GM12878 (cell line): Measurements from ENCODE around the gene SIM2. TPM values are rescaled to one million over a fixed set of nuclear protein-coding genes. Genes with fewer than 3 reads are reported as not detected.

Experiments
- ATAC-seq: fragments of 200-7000 bp; cut with Tn5 transposase; 3 replicates; pipeline ENCODE4 v1.9.1; 2020; ENCODE audit warnings: mild to moderate bottlenecking, moderate library complexity
- BruUV-seq: library from RNA; stranded (reverse); fragments of 400-500 nt; replicated peaks from 2 replicates; lab custom pipeline; 2021; lab: Mats Ljungman, UMichigan
- CTCF ChIA-PET: fragments of 300-600 bp; sonication (Branson Sonifier 250); formaldehyde crosslinking; extraction: SDS; loops from one replicate; lab custom pipeline; 2021; ENCODE audit warnings: inconsistent platforms; lab: Yijun Ruan, JAX
- POLR2A ChIA-PET: fragments of 350-600 bp; formaldehyde crosslinking; extraction: SDS; loops from one replicate; lab custom pipeline; 2021; ENCODE audit warnings: inconsistent platforms; lab: Charles Lee
- RAD21 ChIA-PET: fragments of 300-600 bp; sonication (Branson Sonifier 250); formaldehyde crosslinking; loops from one replicate; lab custom pipeline; 2023; ENCODE audit warnings: antibody characterized with exemption; ENCODE audit not compliant: unreplicated experiment; lab: Charles Lee
- SMC1A ChIA-PET: fragments of 300-600 bp; sonication (Branson Sonifier 250); formaldehyde crosslinking; loops from one replicate; lab custom pipeline; 2023; ENCODE audit not compliant: unreplicated experiment, uncharacterized antibody; lab: Charles Lee
- DNase-seq: peaks from one replicate; pipeline ENCODE4 v3.0.0-alpha.2; 2011; ENCODE audit warnings: low read depth, low spot score
- FAIRE-seq: peaks from 3 replicates; lab custom pipeline; 2011; peaks lifted over from hg19 to GRCh38; lab: Jason Lieb, UNC
- H2AFZ ChIP-seq: 2 replicates; pipeline ENCODE4 v1.6.0; 2011; ENCODE audit warnings: low read depth, low read length, control low read depth; ENCODE audit not compliant: control insufficient read depth
- H3K27ac ChIP-seq: 2 replicates; pipeline ENCODE4 v1.5.1; 2011; ENCODE audit warnings: control low read depth; ENCODE audit not compliant: control insufficient read depth, insufficient read depth
- H3K27me3 ChIP-seq, 2 experiments: replicated peaks in 1 of 2; 2 replicates each; pipeline versions ENCODE4 v1.6.0 to v1.6.1; 2011; ENCODE audit warnings: low read length in 1 of 2; ENCODE audit not compliant: control insufficient read depth in 2 of 2, insufficient read depth in 2 of 2
- H3K36me3 ChIP-seq, 2 experiments: 2 replicates each; pipeline ENCODE4 v1.5.1; 2011; ENCODE audit warnings: low read length in 1 of 2; ENCODE audit not compliant: control insufficient read depth in 2 of 2, insufficient read depth in 2 of 2
- H3K4me1 ChIP-seq: 2 replicates; pipeline ENCODE4 v1.6.1; 2011; ENCODE audit warnings: mild to moderate bottlenecking, low read length, moderate library complexity, mixed read lengths; ENCODE audit not compliant: control insufficient read depth, insufficient read depth
- H3K4me2 ChIP-seq: 2 replicates; pipeline ENCODE4 v1.6.0; 2011; ENCODE audit warnings: control low read depth; ENCODE audit not compliant: control insufficient read depth, insufficient read depth
- H3K4me3 ChIP-seq: fragments of 200-600 bp; sonication (generic); 2 replicates; pipeline ENCODE4 v1.5.1; 2016
- H3K79me2 ChIP-seq: 2 replicates; pipeline ENCODE4 v1.6.0; 2011; ENCODE audit warnings: low read length; ENCODE audit not compliant: control insufficient read depth, insufficient read depth
- H3K9ac ChIP-seq: 2 replicates; pipeline ENCODE4 v1.8.0; 2011; ENCODE audit warnings: low read length, control low read depth, mixed read lengths; ENCODE audit not compliant: control insufficient read depth, insufficient read depth
- H3K9me3 ChIP-seq: replicated peaks from 3 replicates; pipeline ENCODE4 v1.5.1; 2011; ENCODE audit warnings: mild to moderate bottlenecking, low read length; ENCODE audit not compliant: control insufficient read depth, insufficient read depth
- H4K20me1 ChIP-seq: 2 replicates; pipeline ENCODE4 v1.6.0; 2011; ENCODE audit not compliant: control insufficient read depth, insufficient read depth
- CBX3 ChIP-seq: fragments of 200-600 bp; sonication (generic); IDR thresholded peaks from 2 replicates; pipeline ENCODE4 v1.6.1; 2016; ENCODE audit warnings: low read depth, borderline replicate concordance
- POLR2AphosphoS5 ChIP-seq: IDR thresholded peaks from 2 replicates; pipeline ENCODE4 v1.6.1; 2011; ENCODE audit warnings: mild to moderate bottlenecking, low read length, inconsistent platforms
- RUNX3 ChIP-seq: IDR thresholded peaks from 2 replicates; pipeline ENCODE4 v1.6.1; 2012; ENCODE audit warnings: low read length, inconsistent platforms
- SKIL ChIP-seq: fragments of 450-650 bp; IDR thresholded peaks from 2 replicates; pipeline ENCODE4 v1.6.1; 2017; ENCODE audit warnings: mild to moderate bottlenecking, low read depth, inconsistent platforms; ENCODE audit not compliant: poor library complexity, severe bottlenecking
- STAT1 ChIP-seq: fragments of 450-650 bp; conservative IDR thresholded peaks from 2 replicates; pipeline ENCODE4 v1.6.1; 2014; ENCODE audit warnings: antibody characterized with exemption, mild to moderate bottlenecking
- ZNF24 ChIP-seq: fragments of 450-650 bp; IDR thresholded peaks from 2 replicates; pipeline ENCODE4 v1.6.1; 2017; ENCODE audit warnings: antibody characterized with exemption, mild to moderate bottlenecking
- ZZZ3 ChIP-seq: IDR thresholded peaks from 2 replicates; pipeline ENCODE4 v1.6.1; 2011; ENCODE audit warnings: low read depth; ENCODE audit not compliant: control insufficient read depth, insufficient read length
- WGBS: methylation state at CpG from one replicate; pipeline ENCODE4 v1.1.6; 2016; ENCODE audit warnings: low lambda C conversion rate; ENCODE audit not compliant: insufficient replicate concordance, insufficient coverage; ENCODE audit errors: missing lambda C conversion rate; 5-methylcytosine and 5-hydroxymethylcytosine counted together
- in situ Hi-C: fragments of 300-500 bp; cut with MboI; formaldehyde crosslinking; loops from 9 replicates; pipeline ENCODE4 v1.14.3; 2018; ENCODE audit warnings: mixed read lengths
- intact Hi-C: fragments of 100-400 bp; cut with micrococcal nuclease; formaldehyde crosslinking; loops from one replicate; pipeline ENCODE4 v1.14.2; 2022; ENCODE audit not compliant: unreplicated experiment
- polyA plus RNA-seq, 11 experiments: library from polyadenylated mRNA; depleted of rRNA in 4 of 11; unstranded in 6 of 11; stranded (reverse) in 5 of 11; fragments of >200 nt; fragmentation: Nextera tagmentation in 4 of 11; fragmentation: Illumina TruSeq in 1 of 11; extraction: Ambion mirVana in 4 of 11; extraction: Trizol in 1 of 11; gene quantifications; 1 replicate in 1 of 11; 2 replicates in 10 of 11; pipeline versions ENCODE4 v1.2.1 to v1.2.3, GENCODE V29; 2011 to 2016; ENCODE audit warnings: inconsistent platforms in 2 of 11, missing spikeins in 2 of 11, low read depth in 1 of 11
- total RNA-seq, 4 experiments: library from RNA; depleted of rRNA in 3 of 4; stranded (reverse); fragments of >200 nt in 3 of 4; fragmentation: Illumina TruSeq in 1 of 4; extraction: Trizol in 1 of 4; gene quantifications; 2 replicates each; pipeline versions ENCODE4 v1.2.1 to v1.2.3, GENCODE V29; 2013 to 2021
- TF ChIP-seq, protein P1 (sequence below), 3 experiments: IDR thresholded peaks in 2 of 3; conservative IDR thresholded peaks in 1 of 3; 2 replicates each; pipeline ENCODE4 v1.5.1; 2011; ENCODE audit warnings: low read depth in 3 of 3, low read length in 3 of 3, mild to moderate bottlenecking in 3 of 3, control low read depth in 2 of 3, moderate library complexity in 2 of 3, inconsistent platforms in 1 of 3, mixed read lengths in 1 of 3; ENCODE audit not compliant: control insufficient read depth in 2 of 3, insufficient read depth in 1 of 3; ENCODE audit errors: extremely low read depth in 1 of 3

The SIM2 gene
- total and polyA plus RNA-seq, 10 of the 15 experiments (the other 5 are each of a cell fraction or from before 2014, with no cell fraction given) = 0.02 to 0.15 (median 0.05) TPM; not detected in 7

DNA sequence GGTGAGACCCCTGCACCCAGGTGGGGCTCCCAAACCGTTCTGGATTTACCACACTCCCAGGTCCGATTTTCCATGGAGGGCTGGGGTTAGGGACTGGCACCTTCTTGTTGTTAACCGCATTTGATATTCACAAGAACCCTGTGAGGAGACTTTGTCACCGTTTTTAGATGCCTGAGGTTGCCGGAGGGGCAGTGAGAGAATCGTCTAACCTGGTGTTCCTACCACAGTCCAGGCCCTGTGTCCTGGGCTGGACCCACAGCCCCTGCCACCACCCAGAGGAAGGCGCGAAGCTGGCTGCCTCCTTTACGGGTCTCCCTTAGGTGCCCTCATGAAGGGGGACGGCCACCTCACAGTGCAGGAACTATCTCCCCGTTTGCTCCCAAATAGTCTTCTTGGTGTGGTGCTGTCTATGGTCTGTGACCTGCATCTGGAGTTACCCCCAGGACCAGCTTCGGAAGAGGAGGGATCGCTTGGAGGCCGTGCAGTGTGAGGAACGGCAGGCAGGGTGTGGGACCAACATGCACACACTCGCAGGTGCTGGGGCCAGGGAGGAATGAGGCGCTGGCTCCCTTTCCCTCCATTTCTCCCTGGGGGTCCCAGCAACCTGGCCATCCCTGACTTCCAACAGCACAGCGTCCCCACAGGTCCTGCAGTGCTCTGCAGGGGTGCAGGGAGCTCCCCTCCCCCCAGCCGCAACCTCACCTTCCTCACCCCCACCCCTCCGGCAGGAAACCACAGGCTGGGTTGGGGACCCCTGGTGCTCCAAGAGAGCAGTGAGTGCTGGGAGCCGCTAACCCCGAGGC lies 7.0 kb downstream of the SIM2 start:
- Histone ChIP-seq H3K27ac (no peak overlapping the region), H2AFZ (no peak overlapping the region), H3K4me2 (no peak overlapping the region), H3K27me3 (peaks cover 28 to 46% of the 10 kb centered on the region in 2 experiments), H3K9me3 (no peaks in the 10 kb centered on the region), H3K79me2 (no peaks in the 10 kb centered on the region), H3K36me3 (no peaks in the 10 kb centered on the region), H4K20me1 (no peaks in the 10 kb centered on the region), H3K9ac (no peak overlapping the region), H3K4me1 (no peaks in the 10 kb centered on the region), H3K4me3 (no peak overlapping the region)
- ATAC-seq (no peak), DNase-seq (no peak), FAIRE-seq (no peak)
- WGBS = 17% methylated on average over 18 of the region's 22 CpGs
- TF ChIP-seq POLR2AphosphoS5 = no peak
- TF ChIP-seq SKIL = no peak
- no peak for TF ChIP-seq RUNX3
- no peak for TF ChIP-seq ZNF24
- TF ChIP-seq, protein P1, sequence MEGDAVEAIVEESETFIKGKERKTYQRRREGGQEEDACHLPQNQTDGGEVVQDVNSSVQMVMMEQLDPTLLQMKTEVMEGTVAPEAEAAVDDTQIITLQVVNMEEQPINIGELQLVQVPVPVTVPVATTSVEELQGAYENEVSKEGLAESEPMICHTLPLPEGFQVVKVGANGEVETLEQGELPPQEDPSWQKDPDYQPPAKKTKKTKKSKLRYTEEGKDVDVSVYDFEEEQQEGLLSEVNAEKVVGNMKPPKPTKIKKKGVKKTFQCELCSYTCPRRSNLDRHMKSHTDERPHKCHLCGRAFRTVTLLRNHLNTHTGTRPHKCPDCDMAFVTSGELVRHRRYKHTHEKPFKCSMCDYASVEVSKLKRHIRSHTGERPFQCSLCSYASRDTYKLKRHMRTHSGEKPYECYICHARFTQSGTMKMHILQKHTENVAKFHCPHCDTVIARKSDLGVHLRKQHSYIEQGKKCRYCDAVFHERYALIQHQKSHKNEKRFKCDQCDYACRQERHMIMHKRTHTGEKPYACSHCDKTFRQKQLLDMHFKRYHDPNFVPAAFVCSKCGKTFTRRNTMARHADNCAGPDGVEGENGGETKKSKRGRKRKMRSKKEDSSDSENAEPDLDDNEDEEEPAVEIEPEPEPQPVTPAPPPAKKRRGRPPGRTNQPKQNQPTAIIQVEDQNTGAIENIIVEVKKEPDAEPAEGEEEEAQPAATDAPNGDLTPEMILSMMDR (IDR thresholded peaks at IDR 0.05 in 2 of 3, conservative IDR thresholded peaks at IDR 0.05 in 1 of 3; ENCODE audit: control insufficient read depth in 2 of 3, extremely low read depth in 1 of 3, insufficient read depth in 1 of 3, low read depth in 3 of 3, low read length in 3 of 3) = 0 out of 6 replicates have a peak, but pooled peaks of 1 of the 3 experiments have one; percentile 24
- no peak for TF ChIP-seq ZZZ3
- TF ChIP-seq STAT1 = no peak
- no peak for TF ChIP-seq CBX3
- in situ Hi-C loops (no loop called here), intact Hi-C loops (no loop called here)
- CTCF ChIA-PET = no interaction called here
- RAD21 ChIA-PET = no interaction called here
- SMC1A ChIA-PET = no interaction called here
- POLR2A ChIA-PET = no interaction called here
- no TSS peak for BruUV-seq
